Measurements from ENCODE around the gene QSOX1.

The QSOX1 gene

GRCh38 chr1:180192172-180192571 is 37.5 kb downstream of the QSOX1 start:
- DNase-seq (ENCODE audit: low read depth): no peak
- TF ChIP-seq CTCF (IDR thresholded peaks at IDR 0.05; ENCODE audit: control insufficient read depth, extremely low read depth, insufficient read depth): no peak
- H3K4me3 ChIP-seq (ENCODE audit: low read depth, low read length): no peak overlapping the region

GRCh38 chr1:180193141-180194047 is 38.7 kb downstream of the QSOX1 start:
- no peak for TF ChIP-seq CTCF (IDR thresholded peaks at IDR 0.05; ENCODE audit: control insufficient read depth, extremely low read depth, insufficient read depth)
- no peak overlapping the region for H3K4me3 ChIP-seq (ENCODE audit: low read depth, low read length)
- no peak for DNase-seq (ENCODE audit: low read depth)

- no peak for DNase-seq (ENCODE audit: low read depth)
- no peak overlapping the region for H3K4me3 ChIP-seq (ENCODE audit: low read depth, low read length)
- no peak for TF ChIP-seq CTCF (IDR thresholded peaks at IDR 0.05; ENCODE audit: control insufficient read depth, extremely low read depth, insufficient read depth)
Measured at GRCh38 chr1:180194048-180194425, 39.4 kb downstream of the QSOX1 start.

- DNase-seq (ENCODE audit: low read depth): no peak
- TF ChIP-seq CTCF (IDR thresholded peaks at IDR 0.05; ENCODE audit: control insufficient read depth, extremely low read depth, insufficient read depth): no peak
- no peak overlapping the region for H3K4me3 ChIP-seq (ENCODE audit: low read depth, low read length)
Measured at GRCh38 chr1:180194546-180195207, 40.0 kb downstream of the QSOX1 start.

- TF ChIP-seq CTCF (IDR thresholded peaks at IDR 0.05; ENCODE audit: control insufficient read depth, extremely low read depth, insufficient read depth): no peak
Measured at GRCh38 chr1:180195401-180195800, 40.7 kb downstream of the QSOX1 start.

DNA sequence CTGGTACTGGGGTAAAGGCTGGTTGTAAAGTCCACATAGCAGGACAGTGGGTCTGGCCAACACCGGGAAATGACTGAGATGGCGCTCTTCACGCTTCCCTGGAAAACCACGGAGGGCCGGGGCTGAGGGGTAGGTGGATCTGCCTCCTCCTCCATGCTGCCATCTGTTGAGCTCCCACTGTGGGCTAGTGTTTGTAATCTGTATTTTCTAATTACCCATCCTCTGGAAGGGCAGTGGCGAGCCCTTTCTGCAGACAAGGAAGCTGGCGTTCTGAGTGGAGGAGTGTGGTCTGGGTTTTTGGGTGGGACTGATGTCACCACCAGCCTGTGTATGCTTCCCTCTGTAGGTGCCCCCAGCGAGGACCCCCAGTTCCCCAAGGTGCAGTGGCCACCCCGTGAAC is 41.2 kb downstream of the QSOX1 start:
- TF ChIP-seq CTCF (IDR thresholded peaks at IDR 0.05; ENCODE audit: control insufficient read depth, extremely low read depth, insufficient read depth): no peak
- H3K4me3 ChIP-seq (ENCODE audit: low read depth, low read length): no peak overlapping the region
- DNase-seq (ENCODE audit: low read depth): no peak

More at GRCh38 chr1:180195401-180195800, 40.7 kb downstream of the QSOX1 start:
- DNase-seq (ENCODE audit: low read depth): no peak
- H3K4me3 ChIP-seq (ENCODE audit: low read depth, low read length): no peak overlapping the region
